ENCODE data around the gene MIEF2. TPM values are rescaled to one million over a fixed set of nuclear protein-coding genes. Genes with fewer than 3 reads are reported as not detected.

Gene MIEF2
- total RNA-seq, 1 donor from 2014 or later: 12.0 TPM

DNA sequence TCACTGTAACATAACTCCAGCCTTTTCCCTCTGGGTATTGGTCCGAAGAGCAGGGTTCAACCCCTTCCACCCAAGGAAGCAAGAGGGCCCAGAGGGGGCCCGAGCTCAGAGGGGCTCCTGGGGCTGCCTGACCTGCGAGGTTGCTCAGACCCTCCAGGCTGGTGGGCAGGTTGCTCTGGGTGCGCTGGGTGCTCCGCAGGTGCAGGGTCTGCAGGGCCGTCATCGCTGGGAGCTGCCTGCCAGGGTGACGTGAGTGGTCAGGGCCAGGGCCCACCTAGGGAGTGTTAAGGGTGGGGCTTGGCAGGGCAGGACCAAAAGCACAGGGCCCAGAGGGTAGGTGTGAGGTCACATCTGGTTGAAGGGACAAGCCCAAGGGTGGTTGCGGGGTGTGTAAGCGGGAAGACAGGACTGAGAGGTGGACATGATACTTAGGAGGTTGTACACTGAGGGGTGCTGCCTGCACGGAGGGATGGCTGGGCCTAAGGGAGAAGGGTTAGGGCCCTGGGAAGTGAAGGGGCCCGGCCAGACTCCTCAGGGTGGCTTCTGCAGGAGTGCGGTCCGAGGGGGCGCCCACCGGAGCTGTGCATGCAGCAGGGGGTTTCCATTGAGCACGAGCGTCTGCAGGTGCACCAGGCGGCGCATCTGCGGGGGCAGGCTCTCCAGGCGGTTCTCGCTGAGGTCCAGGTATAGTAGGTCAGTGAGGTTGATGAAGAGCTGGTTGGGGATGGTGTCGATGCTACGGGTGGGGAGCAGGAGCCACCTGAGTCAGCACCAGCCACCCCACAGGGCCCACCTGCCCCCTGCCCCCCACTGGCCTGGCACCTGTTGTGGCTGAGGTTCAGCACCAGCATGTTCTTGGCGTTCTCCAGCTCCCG, 6.3 kb upstream of the MIEF2 start:
- Histone ChIP-seq H3K36me3 (peaks cover 76% of the 10 kb centered on the region), H3K4me1 (peaks cover 17% of the 10 kb centered on the region), H3K27ac (no peak overlapping the region), H3K9me3 (no peaks in the 10 kb centered on the region), H3K4me3 (no peak overlapping the region), H3K27me3 (no peaks in the 10 kb centered on the region)
- DNase-seq (no peak), ATAC-seq (no peak)
- intact Hi-C loops (cut with DNase I): no loop called here
- TF ChIP-seq, protein P1, sequence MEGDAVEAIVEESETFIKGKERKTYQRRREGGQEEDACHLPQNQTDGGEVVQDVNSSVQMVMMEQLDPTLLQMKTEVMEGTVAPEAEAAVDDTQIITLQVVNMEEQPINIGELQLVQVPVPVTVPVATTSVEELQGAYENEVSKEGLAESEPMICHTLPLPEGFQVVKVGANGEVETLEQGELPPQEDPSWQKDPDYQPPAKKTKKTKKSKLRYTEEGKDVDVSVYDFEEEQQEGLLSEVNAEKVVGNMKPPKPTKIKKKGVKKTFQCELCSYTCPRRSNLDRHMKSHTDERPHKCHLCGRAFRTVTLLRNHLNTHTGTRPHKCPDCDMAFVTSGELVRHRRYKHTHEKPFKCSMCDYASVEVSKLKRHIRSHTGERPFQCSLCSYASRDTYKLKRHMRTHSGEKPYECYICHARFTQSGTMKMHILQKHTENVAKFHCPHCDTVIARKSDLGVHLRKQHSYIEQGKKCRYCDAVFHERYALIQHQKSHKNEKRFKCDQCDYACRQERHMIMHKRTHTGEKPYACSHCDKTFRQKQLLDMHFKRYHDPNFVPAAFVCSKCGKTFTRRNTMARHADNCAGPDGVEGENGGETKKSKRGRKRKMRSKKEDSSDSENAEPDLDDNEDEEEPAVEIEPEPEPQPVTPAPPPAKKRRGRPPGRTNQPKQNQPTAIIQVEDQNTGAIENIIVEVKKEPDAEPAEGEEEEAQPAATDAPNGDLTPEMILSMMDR (IDR thresholded peaks at IDR 0.05): no peak

DNA sequence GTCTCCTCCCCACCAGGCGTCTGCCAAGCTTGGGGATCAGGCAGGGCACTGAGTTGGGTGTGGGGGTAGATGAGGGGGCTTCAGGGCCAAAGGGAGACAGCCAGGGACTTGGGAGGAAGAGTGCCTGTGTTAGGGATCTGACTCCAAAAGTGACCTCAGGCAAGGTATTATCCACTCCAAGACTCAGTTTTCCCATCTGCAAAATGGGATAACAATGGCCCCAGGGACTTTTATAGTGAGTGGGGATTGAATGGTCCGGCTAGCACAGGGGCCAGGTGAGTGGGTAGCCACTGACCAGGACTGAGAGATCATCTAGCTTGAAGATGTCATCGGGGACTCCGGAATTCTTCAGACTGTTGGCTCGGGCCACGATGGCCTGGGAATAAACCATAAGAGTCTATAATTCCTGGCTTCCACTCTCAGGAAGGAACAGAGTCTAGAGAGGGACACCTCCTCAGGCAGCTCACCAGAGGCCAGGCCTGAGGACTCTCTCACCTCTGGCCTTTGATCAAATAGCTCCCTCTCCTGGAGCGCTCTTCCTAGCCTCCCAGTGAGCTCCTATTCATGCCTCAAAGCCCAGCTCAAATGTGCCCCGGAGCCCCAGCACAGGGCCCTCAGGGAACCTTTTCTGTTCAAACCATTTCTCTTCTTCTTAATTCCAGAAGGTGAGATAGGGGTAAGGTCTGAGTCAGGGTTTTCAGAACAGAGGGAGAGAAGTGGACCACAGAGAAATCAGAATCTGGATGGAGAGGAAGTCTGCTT, 5.4 kb upstream of the MIEF2 start:
- peaks cover 67% of the 10 kb centered on the region for H3K36me3 ChIP-seq
- DNase-seq (no peak), ATAC-seq (no peak)
- peaks cover 25% of the 10 kb centered on the region for H3K4me1 ChIP-seq
- no peak overlapping the region for H3K27ac ChIP-seq
- no peaks in the 10 kb centered on the region for H3K9me3 ChIP-seq
- intact Hi-C loops (cut with DNase I): no loop called here
- H3K27me3 ChIP-seq: no peaks in the 10 kb centered on the region
- TF ChIP-seq, protein P1 (IDR thresholded peaks at IDR 0.05): no peak
- no peak overlapping the region for H3K4me3 ChIP-seq

DNA sequence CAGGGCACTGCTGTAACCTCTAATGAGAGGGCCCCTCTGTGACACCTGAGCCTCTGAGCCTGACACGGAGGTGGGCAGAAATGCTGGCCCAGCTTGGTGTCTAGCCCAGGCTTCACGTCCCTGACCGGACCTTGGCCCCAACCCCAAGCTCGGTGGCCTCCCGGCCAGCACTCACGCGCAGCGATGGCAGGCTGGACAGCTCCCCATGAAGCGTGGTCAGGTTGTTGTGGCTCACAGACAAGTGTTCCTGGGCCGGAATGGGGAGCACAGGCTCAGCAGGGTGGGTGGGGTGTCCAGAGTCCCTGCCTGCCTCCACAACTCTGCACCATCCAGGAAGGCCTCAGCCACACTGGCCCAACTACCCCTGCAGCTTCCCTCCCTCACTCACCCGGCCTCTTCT, 4.1 kb upstream of the MIEF2 start:
- no peak overlapping the region for H3K4me3 ChIP-seq
- H3K4me1 ChIP-seq: peaks cover 29% of the 10 kb centered on the region
- H3K27ac ChIP-seq: no peak overlapping the region
- no peak for DNase-seq
- ATAC-seq: no peak
- H3K36me3 ChIP-seq: peaks cover 54% of the 10 kb centered on the region
- TF ChIP-seq, protein P1 (IDR thresholded peaks at IDR 0.05): no peak
- intact Hi-C loops (cut with DNase I): no loop called here
- H3K9me3 ChIP-seq: no peaks in the 10 kb centered on the region
- H3K27me3 ChIP-seq: no peaks in the 10 kb centered on the region

DNA sequence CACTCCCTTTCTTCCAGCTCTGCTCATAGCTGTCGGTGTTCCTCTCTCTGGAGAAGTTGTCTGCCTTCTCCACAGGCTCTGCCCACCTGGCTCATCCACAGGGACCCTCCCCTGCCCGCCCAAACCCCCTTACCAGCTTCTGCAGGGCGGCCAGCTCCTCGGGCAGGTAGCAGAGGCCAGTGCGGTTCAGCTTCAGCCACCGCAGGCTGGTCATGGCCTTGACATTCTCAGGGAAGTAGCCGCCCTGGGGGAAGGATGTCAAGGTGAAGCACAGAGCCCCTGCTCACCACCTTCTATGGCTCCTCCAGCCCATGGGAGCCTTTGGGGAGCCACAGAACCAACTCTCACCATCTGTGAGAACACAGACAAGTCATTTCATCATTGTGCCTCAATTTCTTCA, 3.7 kb upstream of the MIEF2 start:
- peaks cover 33% of the 10 kb centered on the region for H3K4me1 ChIP-seq
- TF ChIP-seq, protein P1 (IDR thresholded peaks at IDR 0.05): no peak
- peak overlapping the region; percentile 99 for H3K4me3 ChIP-seq
- no peak for ATAC-seq
- H3K9me3 ChIP-seq: no peaks in the 10 kb centered on the region
- H3K36me3 ChIP-seq: peaks cover 50% of the 10 kb centered on the region
- intact Hi-C loops (cut with DNase I): no loop called here
- no peaks in the 10 kb centered on the region for H3K27me3 ChIP-seq
- peak overlapping the region; percentile 98 for H3K27ac ChIP-seq
- no peak for DNase-seq

DNA sequence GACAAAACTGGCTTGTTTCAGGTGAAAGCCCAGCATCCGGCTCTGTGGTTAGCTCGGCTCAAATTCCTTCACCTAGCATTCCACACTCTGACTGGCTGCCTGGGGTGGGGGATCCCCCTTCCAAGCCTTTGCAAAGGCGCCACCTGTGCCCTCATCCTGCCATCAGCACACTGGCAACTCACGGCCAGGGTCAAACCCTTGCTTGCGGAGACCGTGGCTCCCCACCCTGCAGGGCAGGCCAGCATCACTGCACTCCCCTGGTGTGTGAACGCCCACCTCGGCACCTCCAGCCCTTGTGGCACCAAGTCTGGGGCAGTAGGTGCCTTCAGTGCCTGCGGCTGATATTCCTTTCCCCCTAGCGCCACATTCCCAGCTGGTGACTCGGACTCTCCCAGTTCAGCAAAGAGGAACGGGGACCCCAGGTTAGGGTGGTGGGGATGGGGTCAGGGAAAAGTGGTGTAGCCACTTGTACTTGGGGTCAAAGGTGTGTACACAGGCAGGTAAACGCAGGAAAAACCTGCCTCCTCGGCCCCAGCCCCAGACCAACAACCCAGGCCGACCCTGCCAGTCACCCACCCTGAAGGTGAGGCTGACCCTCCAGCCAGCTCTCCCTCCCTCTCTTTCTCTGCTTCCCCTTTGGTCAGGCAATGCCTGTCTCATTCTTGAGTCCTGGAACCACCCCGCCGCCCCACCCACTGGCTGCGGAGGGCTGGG, 3.0 kb upstream of the MIEF2 start:
- ATAC-seq (peak; percentile 30), DNase-seq (peak; percentile 84)
- H3K4me3 ChIP-seq: peak overlapping the region; percentile 99
- intact Hi-C loops (cut with DNase I): no loop called here
- H3K4me1 ChIP-seq: peaks cover 39% of the 10 kb centered on the region
- peaks cover 43% of the 10 kb centered on the region for H3K36me3 ChIP-seq
- H3K27me3 ChIP-seq: no peaks in the 10 kb centered on the region
- TF ChIP-seq, protein P1 (IDR thresholded peaks at IDR 0.05): no peak
- no peaks in the 10 kb centered on the region for H3K9me3 ChIP-seq
- peak overlapping the region; percentile 98 for H3K27ac ChIP-seq

All from upper lobe of right lung (tissue), 1 donor.